Fibroblast of lung (primary cell): ENCODE measurements around the gene MLXIPL.

Experiments
- CTCF ChIP-seq, 2 donors: IDR thresholded peaks in 1 of 2; conservative IDR thresholded peaks in 1 of 2; 1 replicate in 1 of 2; 2 replicates in 1 of 2; pipeline ENCODE4 v1.5.1; 2011 to 2012; ENCODE audit warnings: low read length in 2 of 2, control low read depth in 1 of 2, inconsistent platforms in 1 of 2, low read depth in 1 of 2, mild to moderate bottlenecking in 1 of 2
- EZH2 ChIP-seq: IDR thresholded peaks from 2 replicates; pipeline ENCODE4 v1.5.1; 2012; ENCODE audit warnings: low read length, control low read depth, mild to moderate bottlenecking; ENCODE audit errors: missing control alignments

- TF ChIP-seq EZH2 (no peak), CTCF (conservative IDR thresholded peaks at IDR 0.05 in 1 of 2, IDR thresholded peaks at IDR 0.05 in 1 of 2; ENCODE audit: low read depth in 1 of 2, low read length in 2 of 2) (no peak)
These were observed 55.2 kb downstream of the MLXIPL start for GRCh38 chr7:73569042-73569608.
